Right lobe of liver (tissue), 6 donors: ENCODE data around the gene CACNA2D4. TPM values are rescaled to one million over a fixed set of nuclear protein-coding genes. Genes with fewer than 3 reads are reported as not detected.

Experiments
- ATAC-seq, 4 donors: fragments of 200-7000 bp; cut with Tn5 transposase; one replicate each; pipeline ENCODE4 v1.9.1; 2020; ENCODE audit warnings: mild to moderate bottlenecking in 4 of 4, moderate library complexity in 4 of 4
- DNase-seq, 3 donors: peaks; one replicate each; pipeline ENCODE4 v3.0.0-alpha.2; 2020
- H3K27ac ChIP-seq, 3 donors: fragments of 200-600 bp; one replicate each; pipeline ENCODE4 v1.8.0; 2022
- H3K27me3 ChIP-seq, 2 donors: fragments of 200-600 bp; one replicate each; pipeline ENCODE4 v1.8.0; 2022
- H3K36me3 ChIP-seq, 4 donors: fragments of 200-600 bp; sonication (generic) in 1 of 4; one replicate each; pipeline versions ENCODE4 v1.5.1 to v1.8.0; 2017 to 2022; ENCODE audit warnings: control low read depth in 1 of 4
- H3K4me1 ChIP-seq, 4 donors: fragments of 200-600 bp; sonication (generic) in 1 of 4; one replicate each; pipeline versions ENCODE4 v1.5.1 to v1.8.0; 2017 to 2022; ENCODE audit warnings: control low read depth in 1 of 4
- H3K4me3 ChIP-seq, 3 donors: fragments of 200-600 bp; one replicate each; pipeline ENCODE4 v1.8.0; 2022
- H3K9me3 ChIP-seq, 4 donors: fragments of 200-600 bp; sonication (generic) in 1 of 4; one replicate each; pipeline versions ENCODE4 v1.5.1 to v1.8.0; 2017 to 2022; ENCODE audit warnings: control low read depth in 1 of 4
- POLR2A ChIP-seq: fragments of 450-650 bp; IDR thresholded peaks from one replicate; pipeline ENCODE4 v1.6.1; 2017; ENCODE audit warnings: antibody characterized with exemption, mild to moderate bottlenecking
- WGBS: methylation state at CpG from one replicate; pipeline ENCODE4 v1.1.6; 2018; ENCODE audit warnings: low coverage, low lambda C conversion rate; ENCODE audit not compliant: insufficient coverage; ENCODE audit errors: missing lambda C conversion rate; 5-methylcytosine and 5-hydroxymethylcytosine counted together
- intact Hi-C, 2 donors: fragments of 100-400 bp; cut with DNase I; formaldehyde crosslinking; loops; one replicate each; pipeline versions ENCODE4 v1.11.2 to v1.14.1; 2022
- total RNA-seq, 6 experiments: library from RNA; depleted of rRNA in 2 of 6; stranded (reverse); fragments of >200 nt in 2 of 6; fragmentation: NEBNext Ultra II Directional in 3 of 6; extraction: Animal tissue kit (Norgen Biotek cat#: 25700) in 3 of 6; gene quantifications; one replicate each; pipeline versions ENCODE4 v1.1.0 to v1.2.4, GENCODE V29; 2016 to 2023
- TF ChIP-seq, protein P1 (sequence below), 4 donors: fragments of 200-600 bp in 3 of 4; fragments of 450-650 bp in 1 of 4; IDR thresholded peaks; one replicate each; pipeline versions ENCODE4 v1.5.1 to v1.8.0; 2016 to 2022; ENCODE audit warnings: antibody characterized with exemption in 4 of 4, mild to moderate bottlenecking in 2 of 4
- donor health status: DM: no; HTN: yes; CAD: no.
- donor health status: DM: no; HTN: no; CAD: no.
- donor health status: DM: no; HTN: no; CAD: no.
- donor health status: DM: no; HTN: yes; CAD: no.
- donor health status: DM: no; HTN: yes; CAD: no.

The CACNA2D4 gene
- total RNA-seq, 6 experiments from 2014 or later = 0.87 to 1.9 (median 0.96) TPM

DNA sequence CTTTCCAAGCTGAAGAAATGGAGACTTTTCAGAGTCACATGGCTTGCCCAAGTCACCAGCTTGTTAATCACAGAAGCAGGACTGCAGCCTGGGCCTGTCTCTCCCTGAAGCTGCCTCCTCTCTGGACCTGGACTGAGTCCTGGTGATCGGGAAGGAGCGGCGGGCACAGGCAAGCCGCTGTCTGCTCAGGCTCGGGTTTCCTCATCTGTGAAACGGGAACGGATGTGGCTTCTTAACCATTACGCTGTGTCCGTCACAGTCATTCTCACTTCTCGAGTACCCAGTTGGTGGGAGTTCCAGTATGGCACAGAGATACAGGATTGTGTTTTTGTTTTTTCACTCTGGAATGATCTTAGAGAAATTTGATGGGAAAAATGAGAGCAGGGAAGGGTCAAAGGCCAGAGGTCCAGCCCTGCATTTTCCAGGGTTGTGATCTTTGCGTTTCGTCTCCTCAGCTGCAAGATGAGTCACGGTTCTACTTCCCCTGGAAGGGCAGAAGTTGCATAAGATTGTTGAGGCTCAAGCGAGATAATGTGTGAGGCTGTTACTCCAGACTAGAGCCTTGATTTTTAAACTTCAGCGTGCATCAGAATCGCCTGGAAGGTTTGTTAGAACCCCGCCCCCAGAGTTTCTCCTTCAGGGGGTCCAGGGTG is 105.7 kb downstream of the CACNA2D4 start:
- intact Hi-C loops = no loop called here
- Histone ChIP-seq H3K9me3 (no peaks in the 10 kb centered on the region), H3K4me1 (no peaks in the 10 kb centered on the region), H3K27ac (peak overlapping the region; percentile 15 to 60 (median 29)), H3K4me3 (no peak overlapping the region), H3K27me3 (no peaks in the 10 kb centered on the region), H3K36me3 (no peaks in the 10 kb centered on the region)
- TF ChIP-seq, protein P1, sequence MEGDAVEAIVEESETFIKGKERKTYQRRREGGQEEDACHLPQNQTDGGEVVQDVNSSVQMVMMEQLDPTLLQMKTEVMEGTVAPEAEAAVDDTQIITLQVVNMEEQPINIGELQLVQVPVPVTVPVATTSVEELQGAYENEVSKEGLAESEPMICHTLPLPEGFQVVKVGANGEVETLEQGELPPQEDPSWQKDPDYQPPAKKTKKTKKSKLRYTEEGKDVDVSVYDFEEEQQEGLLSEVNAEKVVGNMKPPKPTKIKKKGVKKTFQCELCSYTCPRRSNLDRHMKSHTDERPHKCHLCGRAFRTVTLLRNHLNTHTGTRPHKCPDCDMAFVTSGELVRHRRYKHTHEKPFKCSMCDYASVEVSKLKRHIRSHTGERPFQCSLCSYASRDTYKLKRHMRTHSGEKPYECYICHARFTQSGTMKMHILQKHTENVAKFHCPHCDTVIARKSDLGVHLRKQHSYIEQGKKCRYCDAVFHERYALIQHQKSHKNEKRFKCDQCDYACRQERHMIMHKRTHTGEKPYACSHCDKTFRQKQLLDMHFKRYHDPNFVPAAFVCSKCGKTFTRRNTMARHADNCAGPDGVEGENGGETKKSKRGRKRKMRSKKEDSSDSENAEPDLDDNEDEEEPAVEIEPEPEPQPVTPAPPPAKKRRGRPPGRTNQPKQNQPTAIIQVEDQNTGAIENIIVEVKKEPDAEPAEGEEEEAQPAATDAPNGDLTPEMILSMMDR (IDR thresholded peaks at IDR 0.05) = no peak
- peak; percentile 29 for TF ChIP-seq POLR2A
- no peak for DNase-seq
- 43% methylated on average over 3 of the region's 17 CpGs for WGBS
- ATAC-seq = peak; percentile 60 to 77 (median 66)

DNA sequence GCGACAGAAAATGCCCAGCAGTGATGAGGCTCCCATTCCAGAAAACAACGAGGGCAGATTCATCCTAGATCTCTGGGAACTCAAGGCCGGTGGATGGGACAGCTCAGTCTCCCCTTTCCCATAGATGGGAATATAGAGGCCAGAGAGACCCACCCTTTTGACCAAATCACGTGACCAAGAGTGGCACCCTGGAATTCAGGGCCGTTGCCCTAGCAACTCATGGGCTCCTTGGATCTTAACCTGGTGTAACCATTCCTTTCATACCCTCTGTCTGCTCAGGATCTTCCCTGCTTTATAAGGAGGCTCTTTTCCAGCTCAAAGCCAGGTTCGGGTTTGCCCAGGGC is 106.5 kb downstream of the CACNA2D4 start:
- TF ChIP-seq, protein P1 (IDR thresholded peaks at IDR 0.05) = no peak
- no peak for TF ChIP-seq POLR2A
- intact Hi-C loops = no loop called here
- no peaks in the 10 kb centered on the region for H3K36me3 ChIP-seq
- no peaks in the 10 kb centered on the region for H3K27me3 ChIP-seq
- H3K4me3 ChIP-seq = no peak overlapping the region
- WGBS = 41% methylated on average over 3 of the region's 6 CpGs
- peak overlapping the region; percentile 15 to 60 (median 24) for H3K27ac ChIP-seq
- DNase-seq (no peak), ATAC-seq (no peak)
- H3K9me3 ChIP-seq = no peaks in the 10 kb centered on the region
- H3K4me1 ChIP-seq = no peaks in the 10 kb centered on the region

DNA sequence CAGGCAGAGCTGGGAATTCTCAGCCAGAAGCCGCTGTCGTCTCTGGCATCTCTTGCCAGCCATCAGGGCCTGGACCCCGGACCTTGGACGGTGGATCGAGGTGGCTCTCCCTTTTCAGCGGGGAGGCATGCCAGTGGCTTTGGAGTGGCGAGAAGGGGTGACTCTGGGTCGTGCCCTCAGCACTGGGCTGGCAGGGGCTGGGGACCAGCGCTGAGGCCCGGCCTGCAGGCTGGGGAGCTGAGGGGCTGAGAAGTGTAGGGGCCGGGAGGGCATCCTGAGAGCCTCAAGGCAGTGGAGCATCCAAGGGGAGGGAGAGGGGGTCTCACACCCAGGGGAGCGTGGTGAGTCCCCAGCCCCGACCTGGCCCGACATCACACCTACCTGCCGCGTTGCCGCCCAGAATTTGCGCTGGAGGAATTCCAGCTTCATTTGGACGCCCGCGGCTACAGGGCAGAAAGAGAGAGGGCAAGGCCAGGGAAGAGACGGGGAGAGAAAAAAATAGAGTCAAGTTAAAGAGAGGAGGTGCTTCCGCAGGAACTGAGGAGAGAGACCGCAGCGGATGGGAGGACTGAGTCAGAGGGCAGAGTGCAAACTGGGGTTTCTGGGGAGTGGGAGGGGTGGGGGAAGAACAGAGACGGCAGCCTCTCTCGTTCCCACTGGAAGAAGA is 107.0 kb downstream of the CACNA2D4 start:
- WGBS = 57% methylated on average over 10 of the region's 27 CpGs
- H3K27ac ChIP-seq = peak overlapping the region in 2 of 3 donors; percentile 15 to 60
- ATAC-seq = peak in 2 of 4 donors; percentile 20 to 54
- H3K36me3 ChIP-seq = no peaks in the 10 kb centered on the region
- no peak for TF ChIP-seq POLR2A
- TF ChIP-seq, protein P1 (IDR thresholded peaks at IDR 0.05) = no peak
- H3K9me3 ChIP-seq = no peaks in the 10 kb centered on the region
- H3K27me3 ChIP-seq = no peaks in the 10 kb centered on the region
- no peak overlapping the region for H3K4me3 ChIP-seq
- intact Hi-C loops = no loop called here
- no peak for DNase-seq
- H3K4me1 ChIP-seq = no peaks in the 10 kb centered on the region

DNA sequence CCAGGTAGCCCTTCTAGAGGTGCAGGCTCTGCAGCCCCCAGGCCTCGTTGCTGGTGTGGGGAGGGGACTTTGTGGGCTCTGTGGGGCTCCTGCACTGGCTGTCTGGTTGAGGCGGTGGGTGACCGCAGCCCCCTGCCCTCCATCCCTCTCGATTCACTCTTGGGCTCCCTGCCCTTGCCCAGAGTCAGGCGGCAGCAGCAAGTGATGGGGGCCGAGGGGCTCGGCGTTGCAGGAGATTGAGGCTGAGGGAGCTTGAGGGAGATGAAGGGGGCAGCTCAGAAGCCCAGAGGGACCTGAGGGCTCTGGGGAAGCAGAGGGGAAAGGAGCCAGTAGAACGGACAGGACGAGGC is 107.5 kb downstream of the CACNA2D4 start:
- Histone ChIP-seq H3K9me3 (no peaks in the 10 kb centered on the region), H3K27me3 (no peaks in the 10 kb centered on the region), H3K4me3 (no peak overlapping the region), H3K36me3 (no peaks in the 10 kb centered on the region), H3K27ac (no peak overlapping the region), H3K4me1 (no peaks in the 10 kb centered on the region)
- DNase-seq (no peak), ATAC-seq (no peak)
- 70% methylated on average over 2 of the region's 10 CpGs for WGBS
- intact Hi-C loops = no loop called here
- TF ChIP-seq, protein P1 (IDR thresholded peaks at IDR 0.05) = no peak
- no peak for TF ChIP-seq POLR2A
